GM12872 (cell line): ENCODE results near the gene TMEM132D.

Experiments
- TF ChIP-seq, protein P1 (sequence below): IDR thresholded peaks from 3 replicates; pipeline ENCODE4 v1.5.1; 2011; ENCODE audit warnings: low read depth, mild to moderate bottlenecking, low read length, moderate library complexity; ENCODE audit not compliant: insufficient read depth

TMEM132D gene

GRCh38 chr12:129871991-129872972 lies 31.5 kb downstream of the TMEM132D start:
- TF ChIP-seq, protein P1, sequence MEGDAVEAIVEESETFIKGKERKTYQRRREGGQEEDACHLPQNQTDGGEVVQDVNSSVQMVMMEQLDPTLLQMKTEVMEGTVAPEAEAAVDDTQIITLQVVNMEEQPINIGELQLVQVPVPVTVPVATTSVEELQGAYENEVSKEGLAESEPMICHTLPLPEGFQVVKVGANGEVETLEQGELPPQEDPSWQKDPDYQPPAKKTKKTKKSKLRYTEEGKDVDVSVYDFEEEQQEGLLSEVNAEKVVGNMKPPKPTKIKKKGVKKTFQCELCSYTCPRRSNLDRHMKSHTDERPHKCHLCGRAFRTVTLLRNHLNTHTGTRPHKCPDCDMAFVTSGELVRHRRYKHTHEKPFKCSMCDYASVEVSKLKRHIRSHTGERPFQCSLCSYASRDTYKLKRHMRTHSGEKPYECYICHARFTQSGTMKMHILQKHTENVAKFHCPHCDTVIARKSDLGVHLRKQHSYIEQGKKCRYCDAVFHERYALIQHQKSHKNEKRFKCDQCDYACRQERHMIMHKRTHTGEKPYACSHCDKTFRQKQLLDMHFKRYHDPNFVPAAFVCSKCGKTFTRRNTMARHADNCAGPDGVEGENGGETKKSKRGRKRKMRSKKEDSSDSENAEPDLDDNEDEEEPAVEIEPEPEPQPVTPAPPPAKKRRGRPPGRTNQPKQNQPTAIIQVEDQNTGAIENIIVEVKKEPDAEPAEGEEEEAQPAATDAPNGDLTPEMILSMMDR: no peak

DNA sequence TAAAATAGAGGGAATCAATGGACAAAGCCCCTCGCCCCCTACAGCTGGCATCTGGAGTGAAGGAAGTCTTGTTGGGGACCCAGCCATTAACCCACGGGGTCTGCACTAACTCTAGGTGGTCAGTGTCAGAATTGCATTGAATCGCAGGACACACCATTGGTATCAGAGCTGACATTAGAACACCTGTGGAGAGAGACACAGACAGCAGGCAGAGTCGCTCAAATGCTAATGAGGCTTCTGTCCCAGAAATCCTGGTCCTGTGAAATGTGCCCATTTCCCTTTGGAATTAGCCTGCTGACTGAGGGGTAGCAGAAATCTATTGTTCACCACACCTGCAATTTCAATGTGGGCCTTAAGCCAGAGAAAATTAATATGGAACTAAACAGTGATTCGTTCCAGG lies 33.0 kb downstream of the TMEM132D start:
- TF ChIP-seq, protein P1: no peak

GRCh38 chr12:129870136-129870535 lies 33.7 kb downstream of the TMEM132D start:
- TF ChIP-seq, protein P1: no peak

- TF ChIP-seq, protein P1: no peak
These were observed 35.2 kb downstream of the TMEM132D start for GRCh38 chr12:129868575-129868974.

DNA sequence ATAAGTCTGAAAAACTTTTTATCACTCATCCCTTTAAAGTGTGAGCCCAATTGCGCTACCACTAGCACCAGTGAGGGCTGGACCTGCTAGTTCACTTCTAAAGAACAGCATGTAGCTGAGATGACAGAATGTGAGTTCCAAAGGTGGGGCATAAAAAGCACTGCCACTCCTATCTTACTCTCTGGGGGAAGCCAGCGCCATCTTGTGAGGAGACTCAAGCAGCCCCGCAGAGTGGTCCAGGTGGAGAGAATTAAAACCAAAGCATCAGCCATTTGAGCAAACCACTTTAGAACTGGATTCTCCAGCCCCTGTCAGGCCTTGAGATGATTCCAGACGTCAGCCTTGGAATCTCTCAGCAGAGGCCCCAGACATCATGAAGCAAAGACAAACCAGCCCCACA lies 39.9 kb downstream of the TMEM132D start:
- TF ChIP-seq, protein P1: no peak

DNA sequence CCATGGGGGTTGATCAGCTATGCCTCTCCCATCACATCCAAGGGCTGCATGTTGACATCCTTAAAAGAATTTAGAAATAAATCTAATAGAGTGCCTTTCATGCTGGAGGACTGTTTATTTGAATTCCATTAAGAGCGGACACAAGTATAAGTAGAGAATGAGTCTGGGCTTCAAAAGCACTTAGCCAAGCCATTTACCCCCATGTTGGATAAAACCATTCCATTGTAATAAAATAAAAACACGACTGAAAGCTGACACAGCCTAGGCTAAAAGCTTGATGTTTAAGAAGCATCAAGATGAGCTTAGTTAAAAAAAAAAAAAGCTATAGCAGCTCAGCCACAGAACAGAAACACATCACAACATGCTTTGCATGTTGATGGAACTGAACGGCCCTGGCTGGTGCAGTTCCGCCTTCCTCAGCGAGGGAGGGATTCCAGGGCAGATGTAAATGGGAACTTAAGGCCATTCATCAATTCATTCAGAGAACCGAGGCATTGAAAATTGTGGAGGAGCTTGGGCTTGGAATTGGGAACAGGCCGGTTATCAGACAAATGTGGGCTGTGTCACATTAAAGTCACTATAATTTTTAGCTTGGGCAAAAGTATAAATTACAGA lies 41.2 kb downstream of the TMEM132D start:
- TF ChIP-seq, protein P1: no peak

DNA sequence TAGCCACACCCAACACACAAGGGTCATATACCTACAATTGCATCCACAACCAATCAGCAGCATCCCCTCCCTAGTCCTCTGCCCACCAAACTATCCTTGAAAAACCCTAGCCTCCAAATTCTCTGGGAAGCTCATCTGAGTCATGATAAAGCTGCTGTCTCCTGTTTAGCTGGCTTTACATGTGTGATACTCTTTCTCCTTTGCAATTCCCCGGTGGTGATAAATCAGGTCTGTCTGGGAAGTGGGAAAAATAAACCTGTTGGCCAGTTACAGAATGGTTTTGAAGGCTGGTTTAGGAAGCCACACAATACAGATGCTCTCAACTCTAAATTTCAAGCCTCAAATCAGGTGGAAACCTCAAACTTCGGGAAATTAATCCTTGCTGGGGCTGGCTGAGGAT lies 41.9 kb downstream of the TMEM132D start:
- TF ChIP-seq, protein P1: no peak
